ENCODE results near the gene GPC6.

Gene GPC6

DNA sequence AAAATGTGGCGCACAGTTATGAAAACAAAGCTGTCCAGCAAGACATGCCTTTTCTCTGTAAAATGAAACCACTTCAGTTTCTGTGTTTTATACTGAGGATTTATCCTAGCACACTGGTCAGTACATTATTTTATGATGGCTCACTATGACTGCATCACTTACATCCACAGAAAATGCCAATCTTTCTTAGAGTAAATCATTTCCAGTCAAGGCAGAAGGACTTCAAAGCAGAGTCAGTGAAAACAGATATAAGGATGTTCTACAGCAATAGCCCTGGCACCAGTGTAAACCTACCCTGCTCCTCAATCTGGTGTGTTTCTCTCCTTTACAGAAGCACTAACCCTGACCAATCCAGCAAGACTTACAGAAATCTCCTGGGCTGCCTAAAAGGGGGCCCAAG is 473.5 kb downstream of the GPC6 start:
- no peak for DNase-seq
- Histone ChIP-seq H3K9me3 (ENCODE audit: severe bottlenecking) (peaks cover 4% of the 10 kb centered on the region), H3K27me3 (ENCODE audit: insufficient read depth, low read depth, severe bottlenecking) (no peaks in the 10 kb centered on the region), H3K4me3 (ENCODE audit: low read depth, low read length) (no peak overlapping the region), H3K36me3 (peaks cover 11% of the 10 kb centered on the region), H3K27ac (no peak overlapping the region)
- TF ChIP-seq, protein P1, sequence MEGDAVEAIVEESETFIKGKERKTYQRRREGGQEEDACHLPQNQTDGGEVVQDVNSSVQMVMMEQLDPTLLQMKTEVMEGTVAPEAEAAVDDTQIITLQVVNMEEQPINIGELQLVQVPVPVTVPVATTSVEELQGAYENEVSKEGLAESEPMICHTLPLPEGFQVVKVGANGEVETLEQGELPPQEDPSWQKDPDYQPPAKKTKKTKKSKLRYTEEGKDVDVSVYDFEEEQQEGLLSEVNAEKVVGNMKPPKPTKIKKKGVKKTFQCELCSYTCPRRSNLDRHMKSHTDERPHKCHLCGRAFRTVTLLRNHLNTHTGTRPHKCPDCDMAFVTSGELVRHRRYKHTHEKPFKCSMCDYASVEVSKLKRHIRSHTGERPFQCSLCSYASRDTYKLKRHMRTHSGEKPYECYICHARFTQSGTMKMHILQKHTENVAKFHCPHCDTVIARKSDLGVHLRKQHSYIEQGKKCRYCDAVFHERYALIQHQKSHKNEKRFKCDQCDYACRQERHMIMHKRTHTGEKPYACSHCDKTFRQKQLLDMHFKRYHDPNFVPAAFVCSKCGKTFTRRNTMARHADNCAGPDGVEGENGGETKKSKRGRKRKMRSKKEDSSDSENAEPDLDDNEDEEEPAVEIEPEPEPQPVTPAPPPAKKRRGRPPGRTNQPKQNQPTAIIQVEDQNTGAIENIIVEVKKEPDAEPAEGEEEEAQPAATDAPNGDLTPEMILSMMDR (IDR thresholded peaks at IDR 0.05; ENCODE audit: low read depth, low read length) = no peak

DNA sequence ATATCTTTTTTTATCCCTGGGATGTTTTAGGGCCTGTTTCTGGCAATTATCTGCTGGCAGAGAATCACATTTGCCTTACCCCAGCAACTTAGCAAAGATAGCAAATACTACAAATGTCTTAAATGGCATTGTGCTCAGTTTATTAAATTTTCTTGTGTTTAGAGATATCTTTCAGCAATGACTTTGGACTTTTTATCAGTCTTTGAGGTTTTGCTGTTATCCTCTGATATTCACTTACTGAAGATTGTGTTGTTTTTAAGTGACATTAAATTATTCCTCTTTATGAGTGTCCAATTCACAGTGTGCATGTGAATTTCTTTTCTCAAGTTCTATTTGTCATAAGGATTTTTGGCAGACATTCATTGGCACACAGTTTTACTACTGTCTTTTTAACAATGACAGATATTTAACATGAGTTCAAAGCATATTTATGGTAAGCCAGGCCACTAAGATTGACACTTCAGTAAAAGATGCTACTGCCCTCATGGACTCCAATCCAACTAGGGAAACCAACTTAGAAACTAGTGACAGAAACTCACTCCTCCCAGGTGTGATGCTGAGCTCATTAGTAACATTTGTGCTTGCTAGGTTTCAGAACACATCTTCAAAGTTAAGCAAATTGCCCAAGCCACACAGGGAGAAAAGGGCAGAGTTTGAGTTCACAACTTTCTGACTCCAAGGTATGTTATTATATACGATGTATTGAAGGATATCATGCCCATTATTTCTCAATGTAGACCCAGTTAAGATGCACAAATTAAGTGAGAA is 481.9 kb downstream of the GPC6 start:
- no peak for DNase-seq
- Histone ChIP-seq H3K27me3 (ENCODE audit: insufficient read depth, low read depth, severe bottlenecking) (no peaks in the 10 kb centered on the region), H3K36me3 (peaks cover 15% of the 10 kb centered on the region), H3K27ac (no peak overlapping the region), H3K4me3 (ENCODE audit: low read depth, low read length) (no peak overlapping the region), H3K9me3 (ENCODE audit: severe bottlenecking) (peaks cover 2% of the 10 kb centered on the region)
- TF ChIP-seq, protein P1 (IDR thresholded peaks at IDR 0.05; ENCODE audit: low read depth, low read length) = no peak

DNA sequence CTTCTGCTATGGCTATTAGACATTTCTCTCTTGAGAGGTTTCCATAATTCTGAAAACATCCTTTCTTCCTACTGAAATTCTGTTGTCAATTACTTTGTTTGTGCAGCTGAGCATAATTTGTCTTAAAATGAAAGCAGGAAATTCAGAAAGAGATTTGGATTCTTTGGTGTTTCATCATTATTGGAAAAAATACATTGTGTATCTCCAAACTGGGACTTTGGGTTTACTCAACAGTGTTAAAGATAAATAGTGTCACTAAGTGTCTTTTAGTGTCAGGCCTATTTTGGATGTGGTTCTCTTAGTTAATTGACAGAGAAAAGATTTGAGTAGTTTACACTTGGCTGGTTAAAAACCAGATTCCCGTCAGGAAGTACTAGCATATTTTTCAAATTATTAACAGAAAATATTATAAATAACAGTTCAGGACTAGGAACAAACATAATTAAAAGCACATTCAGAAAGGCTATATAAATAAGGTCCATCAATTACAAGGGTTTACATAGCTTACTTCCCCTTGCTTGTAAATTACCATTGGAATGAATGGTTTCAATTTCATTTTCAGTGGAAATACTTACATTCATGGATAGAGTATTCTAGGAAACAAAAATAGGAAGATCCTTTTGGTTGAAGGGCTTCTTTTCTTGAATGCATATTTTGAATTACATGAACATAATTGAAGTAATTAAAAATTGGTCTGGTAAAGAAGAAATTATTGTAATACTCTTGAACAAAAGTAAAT is 483.1 kb downstream of the GPC6 start:
- H3K27me3 ChIP-seq (ENCODE audit: insufficient read depth, low read depth, severe bottlenecking) = no peaks in the 10 kb centered on the region
- TF ChIP-seq, protein P1 (IDR thresholded peaks at IDR 0.05; ENCODE audit: low read depth, low read length) = no peak
- H3K27ac ChIP-seq = no peak overlapping the region
- no peak for DNase-seq
- H3K36me3 ChIP-seq = peaks cover 23% of the 10 kb centered on the region
- H3K4me3 ChIP-seq (ENCODE audit: low read depth, low read length) = no peak overlapping the region
- H3K9me3 ChIP-seq (ENCODE audit: severe bottlenecking) = peaks cover 12% of the 10 kb centered on the region

DNA sequence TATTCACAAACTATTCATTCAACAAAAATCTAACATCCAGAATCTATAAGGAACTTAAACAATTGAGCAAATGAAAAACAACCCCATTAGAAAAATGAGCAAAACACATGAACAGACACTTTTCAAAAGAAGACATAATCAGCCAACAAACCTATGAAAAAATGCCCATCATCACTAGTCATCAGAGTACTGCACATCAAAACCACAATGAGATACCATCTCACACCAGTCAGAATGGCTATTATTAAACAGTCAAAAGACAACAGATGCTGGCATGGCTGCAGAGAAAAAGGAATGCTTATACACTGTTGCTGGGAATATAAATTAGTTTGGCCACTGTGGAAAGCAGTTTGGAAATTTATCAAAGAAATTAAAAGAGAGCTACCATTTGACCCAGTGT is 487.6 kb downstream of the GPC6 start:
- H3K27ac ChIP-seq = no peak overlapping the region
- no peak for DNase-seq
- H3K27me3 ChIP-seq (ENCODE audit: insufficient read depth, low read depth, severe bottlenecking) = no peaks in the 10 kb centered on the region
- no peak overlapping the region for H3K4me3 ChIP-seq (ENCODE audit: low read depth, low read length)
- TF ChIP-seq, protein P1 (IDR thresholded peaks at IDR 0.05; ENCODE audit: low read depth, low read length) = no peak
- peaks cover 16% of the 10 kb centered on the region for H3K9me3 ChIP-seq (ENCODE audit: severe bottlenecking)
- peaks cover 31% of the 10 kb centered on the region for H3K36me3 ChIP-seq

DNA sequence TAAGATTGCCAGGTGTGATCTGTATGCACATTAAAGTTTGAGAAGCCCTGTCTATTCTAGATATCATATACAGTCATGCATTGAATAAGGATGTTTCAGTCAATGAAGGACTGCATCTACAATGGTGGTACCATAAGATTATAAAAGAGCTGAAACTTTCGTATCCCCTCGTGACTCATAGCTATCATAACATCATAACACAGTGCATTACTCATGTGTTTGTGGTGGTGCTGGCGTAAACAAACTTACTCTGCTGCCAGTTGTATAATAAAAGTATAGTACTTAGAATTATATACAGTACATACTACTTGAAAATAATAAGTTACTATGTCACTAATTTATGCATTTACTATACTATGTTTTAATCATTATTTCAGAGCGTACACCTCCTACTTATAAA is 489.3 kb downstream of the GPC6 start:
- TF ChIP-seq, protein P1 (IDR thresholded peaks at IDR 0.05; ENCODE audit: low read depth, low read length) = no peak
- DNase-seq = no peak

More for the DNA sequence above, 489.3 kb downstream of the GPC6 start:
- Histone ChIP-seq H3K27ac (no peak overlapping the region), H3K27me3 (ENCODE audit: insufficient read depth, low read depth, severe bottlenecking) (no peaks in the 10 kb centered on the region), H3K4me3 (ENCODE audit: low read depth, low read length) (no peak overlapping the region), H3K36me3 (peaks cover 29% of the 10 kb centered on the region), H3K9me3 (ENCODE audit: severe bottlenecking) (peaks cover 16% of the 10 kb centered on the region)
